Fibroblast of lung (primary cell): Measurements from ENCODE around the gene KHK. TPM values are rescaled to one million over a fixed set of nuclear protein-coding genes. Genes with fewer than 3 reads are reported as not detected.

Source experiments
- DNase-seq, 2 donors: peaks; one replicate each; pipeline versions ENCODE4 v3.0.0 to v3.0.0-alpha.2; 2010; ENCODE audit warnings: low read depth in 2 of 2
- H2AFZ ChIP-seq: 2 replicates; pipeline ENCODE4 v1.5.1; 2012; ENCODE audit warnings: low read length, control low read depth, inconsistent platforms
- H3K27ac ChIP-seq: 2 replicates; pipeline ENCODE4 v1.5.1; 2011; ENCODE audit warnings: low read length, control low read depth; ENCODE audit not compliant: insufficient read depth
- H3K27me3 ChIP-seq: 2 replicates; pipeline ENCODE4 v1.5.1; 2011; ENCODE audit warnings: mild to moderate bottlenecking, low read length; ENCODE audit not compliant: control insufficient read depth, insufficient read depth
- H3K36me3 ChIP-seq: 2 replicates; pipeline ENCODE4 v1.5.1; 2011; ENCODE audit warnings: low read length; ENCODE audit not compliant: control insufficient read depth, insufficient read depth
- H3K4me1 ChIP-seq: 2 replicates; pipeline ENCODE4 v1.5.1; 2011; ENCODE audit warnings: low read length; ENCODE audit not compliant: control insufficient read depth, insufficient read depth; ENCODE audit errors: extremely low read depth
- H3K4me2 ChIP-seq: 2 replicates; pipeline ENCODE4 v1.5.1; 2011; ENCODE audit warnings: low read length, control low read depth; ENCODE audit not compliant: insufficient read depth; ENCODE audit errors: extremely low read depth
- H3K4me3 ChIP-seq, 4 experiments: fragments of 200-600 bp in 1 of 4; sonication (generic) in 1 of 4; replicated peaks in 1 of 4; 2 replicates each; pipeline ENCODE4 v1.5.1; 2011 to 2016; ENCODE audit warnings: low read length in 4 of 4, low read depth in 3 of 4, mild to moderate bottlenecking in 3 of 4, control low read depth in 2 of 4, inconsistent platforms in 1 of 4, mixed read lengths in 1 of 4; ENCODE audit not compliant: insufficient read depth in 1 of 4; ENCODE audit errors: control extremely low read depth in 1 of 4
- H3K79me2 ChIP-seq: 2 replicates; pipeline ENCODE4 v1.5.1; 2012; ENCODE audit warnings: mild to moderate bottlenecking, low read length, inconsistent platforms; ENCODE audit not compliant: control insufficient read depth, insufficient read depth
- H3K9ac ChIP-seq: 2 replicates; pipeline ENCODE4 v1.5.1; 2011; ENCODE audit warnings: mild to moderate bottlenecking, low read length, control low read depth; ENCODE audit not compliant: insufficient read depth
- H3K9me3 ChIP-seq: 2 replicates; pipeline ENCODE4 v1.5.1; 2012; ENCODE audit warnings: low read depth, low read length; ENCODE audit not compliant: control insufficient read depth, insufficient read depth
- H4K20me1 ChIP-seq: 2 replicates; pipeline ENCODE4 v1.5.1; 2011; ENCODE audit warnings: low read length; ENCODE audit not compliant: control insufficient read depth, insufficient read depth; ENCODE audit errors: extremely low read depth
- EZH2 ChIP-seq: IDR thresholded peaks from 2 replicates; pipeline ENCODE4 v1.5.1; 2012; ENCODE audit warnings: low read length, control low read depth, mild to moderate bottlenecking; ENCODE audit errors: missing control alignments
- polyA plus RNA-seq, 2 donors: library from polyadenylated mRNA; depleted of rRNA in 1 of 2; stranded (reverse) in 1 of 2; unstranded in 1 of 2; fragments of >200 nt; gene quantifications; 2 replicates each; pipeline ENCODE4 v1.2.1, GENCODE V29; 2011 to 2012; ENCODE audit warnings: missing spikeins in 1 of 2
- total RNA-seq: library from RNA; depleted of rRNA; stranded (reverse); fragments of >200 nt; gene quantifications from 2 replicates; pipeline ENCODE4 v1.2.1, GENCODE V29; 2014
- TF ChIP-seq, protein P1 (sequence below), 2 donors: IDR thresholded peaks in 1 of 2; conservative IDR thresholded peaks in 1 of 2; 1 replicate in 1 of 2; 2 replicates in 1 of 2; pipeline ENCODE4 v1.5.1; 2011 to 2012; ENCODE audit warnings: low read length in 2 of 2, control low read depth in 1 of 2, inconsistent platforms in 1 of 2, low read depth in 1 of 2, mild to moderate bottlenecking in 1 of 2

KHK gene
- total and polyA plus RNA-seq, 2 donors (not counting 1 experiment from before 2014, with no cell fraction given), result 0.17 to 1.3 TPM

GRCh38 chr2:27077231-27077630 lies 9.3 kb upstream of the KHK start:
- no peak overlapping the region for H3K9ac ChIP-seq
- H3K4me2 ChIP-seq, result no peak overlapping the region

GRCh38 chr2:27078267-27079194 lies 8.0 kb upstream of the KHK start, which contains the start of gene EMILIN1:
Gene EMILIN1 (plus strand): TSS chr2:27078615. CDS start chr2:27079066, 451 bp downstream.
- H3K4me1 ChIP-seq, result peaks cover 28% of the 10 kb centered on the region
- peak within 1 kb of the TSS; percentile 99 for H3K4me2 ChIP-seq
- H2AFZ ChIP-seq, result peak within 1 kb of the TSS; percentile 55

More at GRCh38 chr2:27077231-27077630, 9.3 kb upstream of the KHK start:
- Histone ChIP-seq H3K79me2 (peaks cover 30% of the 10 kb centered on the region), H3K4me3 (no peak overlapping the region), H3K27me3 (no peaks in the 10 kb centered on the region), H3K36me3 (peaks cover 8% of the 10 kb centered on the region), H3K9me3 (no peaks in the 10 kb centered on the region), H2AFZ (no peak overlapping the region), H3K4me1 (peaks cover 35% of the 10 kb centered on the region), H4K20me1 (no peaks in the 10 kb centered on the region), H3K27ac (no peak overlapping the region)
- no peak for DNase-seq
- TF ChIP-seq EZH2, result no peak
- TF ChIP-seq, protein P1, sequence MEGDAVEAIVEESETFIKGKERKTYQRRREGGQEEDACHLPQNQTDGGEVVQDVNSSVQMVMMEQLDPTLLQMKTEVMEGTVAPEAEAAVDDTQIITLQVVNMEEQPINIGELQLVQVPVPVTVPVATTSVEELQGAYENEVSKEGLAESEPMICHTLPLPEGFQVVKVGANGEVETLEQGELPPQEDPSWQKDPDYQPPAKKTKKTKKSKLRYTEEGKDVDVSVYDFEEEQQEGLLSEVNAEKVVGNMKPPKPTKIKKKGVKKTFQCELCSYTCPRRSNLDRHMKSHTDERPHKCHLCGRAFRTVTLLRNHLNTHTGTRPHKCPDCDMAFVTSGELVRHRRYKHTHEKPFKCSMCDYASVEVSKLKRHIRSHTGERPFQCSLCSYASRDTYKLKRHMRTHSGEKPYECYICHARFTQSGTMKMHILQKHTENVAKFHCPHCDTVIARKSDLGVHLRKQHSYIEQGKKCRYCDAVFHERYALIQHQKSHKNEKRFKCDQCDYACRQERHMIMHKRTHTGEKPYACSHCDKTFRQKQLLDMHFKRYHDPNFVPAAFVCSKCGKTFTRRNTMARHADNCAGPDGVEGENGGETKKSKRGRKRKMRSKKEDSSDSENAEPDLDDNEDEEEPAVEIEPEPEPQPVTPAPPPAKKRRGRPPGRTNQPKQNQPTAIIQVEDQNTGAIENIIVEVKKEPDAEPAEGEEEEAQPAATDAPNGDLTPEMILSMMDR (conservative IDR thresholded peaks at IDR 0.05 in 1 of 2, IDR thresholded peaks at IDR 0.05 in 1 of 2; ENCODE audit: low read depth in 1 of 2, low read length in 2 of 2), result no peak

More at GRCh38 chr2:27078267-27079194, 8.0 kb upstream of the KHK start, which contains the start of gene EMILIN1:
- peak; percentile 95 to 98 for DNase-seq
- no peaks in the 10 kb centered on the region for H4K20me1 ChIP-seq
- no peaks in the 10 kb centered on the region for H3K27me3 ChIP-seq
- H3K36me3 ChIP-seq, result peaks cover 16% of the 10 kb centered on the region
- no peak for TF ChIP-seq EZH2
- TF ChIP-seq, protein P1 (conservative IDR thresholded peaks at IDR 0.05 in 1 of 2, IDR thresholded peaks at IDR 0.05 in 1 of 2; ENCODE audit: low read depth in 1 of 2, low read length in 2 of 2), result no peak
- peak within 1 kb of the TSS; percentile 86 for H3K9ac ChIP-seq
- peak within 1 kb of the TSS; percentile 84 to 97 (median 89) for H3K4me3 ChIP-seq
- peak within 1 kb of the TSS; percentile 94 for H3K27ac ChIP-seq
- peaks cover 30% of the 10 kb centered on the region for H3K79me2 ChIP-seq
- no peaks in the 10 kb centered on the region for H3K9me3 ChIP-seq
